Measurements from ENCODE around the gene UBAP1L. TPM values are rescaled to one million over a fixed set of nuclear protein-coding genes. Genes with fewer than 3 reads are reported as not detected.
A peak's percentile ranks its signal among the peaks of the same experiment; 100 is the strongest.

The UBAP1L gene
- total RNA-seq, 1 donor from 2014 or later, result 4.9 TPM

GRCh38 chr15:65092911-65093792 lies 21.8 kb downstream of the UBAP1L start:
- TF ChIP-seq, protein P1, sequence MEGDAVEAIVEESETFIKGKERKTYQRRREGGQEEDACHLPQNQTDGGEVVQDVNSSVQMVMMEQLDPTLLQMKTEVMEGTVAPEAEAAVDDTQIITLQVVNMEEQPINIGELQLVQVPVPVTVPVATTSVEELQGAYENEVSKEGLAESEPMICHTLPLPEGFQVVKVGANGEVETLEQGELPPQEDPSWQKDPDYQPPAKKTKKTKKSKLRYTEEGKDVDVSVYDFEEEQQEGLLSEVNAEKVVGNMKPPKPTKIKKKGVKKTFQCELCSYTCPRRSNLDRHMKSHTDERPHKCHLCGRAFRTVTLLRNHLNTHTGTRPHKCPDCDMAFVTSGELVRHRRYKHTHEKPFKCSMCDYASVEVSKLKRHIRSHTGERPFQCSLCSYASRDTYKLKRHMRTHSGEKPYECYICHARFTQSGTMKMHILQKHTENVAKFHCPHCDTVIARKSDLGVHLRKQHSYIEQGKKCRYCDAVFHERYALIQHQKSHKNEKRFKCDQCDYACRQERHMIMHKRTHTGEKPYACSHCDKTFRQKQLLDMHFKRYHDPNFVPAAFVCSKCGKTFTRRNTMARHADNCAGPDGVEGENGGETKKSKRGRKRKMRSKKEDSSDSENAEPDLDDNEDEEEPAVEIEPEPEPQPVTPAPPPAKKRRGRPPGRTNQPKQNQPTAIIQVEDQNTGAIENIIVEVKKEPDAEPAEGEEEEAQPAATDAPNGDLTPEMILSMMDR (IDR thresholded peaks at IDR 0.05), result no peak
- no peak for ATAC-seq
- Histone ChIP-seq H3K27me3 (no peaks in the 10 kb centered on the region), H3K9me3 (no peaks in the 10 kb centered on the region), H3K27ac (no peak overlapping the region), H3K4me3 (no peak overlapping the region), H3K36me3 (peaks cover 13% of the 10 kb centered on the region), H3K4me1 (peaks cover 6% of the 10 kb centered on the region)
- intact Hi-C loops (cut with DNase I), result no loop called here
- no peak for DNase-seq

GRCh38 chr15:65091946-65092770 lies 22.8 kb downstream of the UBAP1L start:
- TF ChIP-seq, protein P1 (IDR thresholded peaks at IDR 0.05), result no peak
- intact Hi-C loops (cut with DNase I), result no loop called here
- Histone ChIP-seq H3K4me3 (no peak overlapping the region), H3K36me3 (peaks cover 3% of the 10 kb centered on the region), H3K4me1 (peaks cover 16% of the 10 kb centered on the region), H3K27ac (peak overlapping the region; percentile 30), H3K9me3 (no peaks in the 10 kb centered on the region), H3K27me3 (no peaks in the 10 kb centered on the region)
- no peak for DNase-seq
- ATAC-seq, result no peak

GRCh38 chr15:65089206-65089824 lies 25.7 kb downstream of the UBAP1L start:
- H3K27ac ChIP-seq, result peak overlapping the region; percentile 86
- peaks cover 40% of the 10 kb centered on the region for H3K4me1 ChIP-seq
- DNase-seq (no peak), ATAC-seq (peak; percentile 27)
- H3K4me3 ChIP-seq, result no peak overlapping the region
- intact Hi-C loops (cut with DNase I), result no loop called here
- TF ChIP-seq, protein P1 (IDR thresholded peaks at IDR 0.05), result no peak
- H3K36me3 ChIP-seq, result no peaks in the 10 kb centered on the region
- H3K9me3 ChIP-seq, result no peaks in the 10 kb centered on the region
- no peaks in the 10 kb centered on the region for H3K27me3 ChIP-seq

DNA sequence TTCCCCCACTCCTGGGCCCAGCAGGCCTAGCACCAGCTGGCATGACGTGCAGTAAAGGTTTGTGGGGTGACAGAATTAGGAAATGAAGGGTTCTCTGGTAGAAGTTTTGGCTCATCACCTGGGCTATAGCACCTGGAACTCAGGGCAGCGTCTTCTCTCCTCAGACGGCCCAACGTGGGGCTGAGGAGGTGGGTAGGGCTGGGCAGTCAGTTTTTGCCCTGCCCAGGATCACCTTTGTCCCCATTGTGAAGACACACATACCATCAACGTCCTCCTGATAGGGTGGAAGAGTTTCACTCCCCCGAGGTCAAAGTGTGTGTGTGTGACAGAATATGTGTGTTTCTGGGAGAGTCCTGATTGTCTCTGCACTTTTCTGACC lies 26.4 kb downstream of the UBAP1L start:
- Histone ChIP-seq H3K4me3 (no peak overlapping the region), H3K36me3 (no peaks in the 10 kb centered on the region), H3K27me3 (no peaks in the 10 kb centered on the region), H3K9me3 (no peaks in the 10 kb centered on the region), H3K27ac (peak overlapping the region; percentile 86), H3K4me1 (peaks cover 46% of the 10 kb centered on the region)
- intact Hi-C loops (cut with DNase I), result no loop called here
- no peak for ATAC-seq
- TF ChIP-seq, protein P1 (IDR thresholded peaks at IDR 0.05), result no peak
- DNase-seq, result no peak

GRCh38 chr15:65087873-65088642 lies 26.9 kb downstream of the UBAP1L start:
- Histone ChIP-seq H3K27ac (peak overlapping the region; percentile 86), H3K4me3 (no peak overlapping the region), H3K36me3 (no peaks in the 10 kb centered on the region), H3K27me3 (no peaks in the 10 kb centered on the region), H3K4me1 (peaks cover 52% of the 10 kb centered on the region), H3K9me3 (no peaks in the 10 kb centered on the region)
- ATAC-seq (peak; percentile 27), DNase-seq (no peak)
- TF ChIP-seq, protein P1 (IDR thresholded peaks at IDR 0.05), result no peak
- intact Hi-C loops (cut with DNase I), result no loop called here

All from upper lobe of right lung (tissue), 1 donor.